ENCODE measurements around the gene CARF.
"Not testable (repeated sequence)": the region's sequence is repeated elsewhere in the genome, so short reads cannot be mapped to it uniquely, and the experiment has no call there.

Gene CARF

DNA sequence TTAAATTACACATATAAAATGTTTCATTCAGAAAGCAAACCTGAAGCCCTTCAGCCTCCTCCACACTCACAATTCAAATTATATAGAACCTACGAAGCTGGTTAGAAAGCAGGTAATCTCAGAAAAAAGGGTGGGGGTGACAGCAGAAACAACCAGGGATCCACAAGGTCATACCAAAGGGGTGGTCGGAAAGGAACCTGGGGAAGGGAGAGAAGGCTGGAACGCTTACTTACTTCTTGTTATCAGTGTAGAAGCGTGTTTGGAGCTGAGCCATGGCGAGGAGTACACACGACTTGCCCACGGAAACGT, 918 bp upstream of the CARF start:
- Histone ChIP-seq H3K4me3 (replicated peaks; ENCODE audit: insufficient read depth, low read length) (peak overlapping the region; percentile 84), H3K27me3 (ENCODE audit: insufficient read depth, poor library complexity, severe bottlenecking) (no peaks in the 10 kb centered on the region), H3K27ac (replicated peaks) (peak overlapping the region; percentile 93)
- no peak for TF ChIP-seq POLR2AphosphoS5 (IDR thresholded peaks at IDR 0.05; ENCODE audit: low read depth)
- TF ChIP-seq, protein P1, sequence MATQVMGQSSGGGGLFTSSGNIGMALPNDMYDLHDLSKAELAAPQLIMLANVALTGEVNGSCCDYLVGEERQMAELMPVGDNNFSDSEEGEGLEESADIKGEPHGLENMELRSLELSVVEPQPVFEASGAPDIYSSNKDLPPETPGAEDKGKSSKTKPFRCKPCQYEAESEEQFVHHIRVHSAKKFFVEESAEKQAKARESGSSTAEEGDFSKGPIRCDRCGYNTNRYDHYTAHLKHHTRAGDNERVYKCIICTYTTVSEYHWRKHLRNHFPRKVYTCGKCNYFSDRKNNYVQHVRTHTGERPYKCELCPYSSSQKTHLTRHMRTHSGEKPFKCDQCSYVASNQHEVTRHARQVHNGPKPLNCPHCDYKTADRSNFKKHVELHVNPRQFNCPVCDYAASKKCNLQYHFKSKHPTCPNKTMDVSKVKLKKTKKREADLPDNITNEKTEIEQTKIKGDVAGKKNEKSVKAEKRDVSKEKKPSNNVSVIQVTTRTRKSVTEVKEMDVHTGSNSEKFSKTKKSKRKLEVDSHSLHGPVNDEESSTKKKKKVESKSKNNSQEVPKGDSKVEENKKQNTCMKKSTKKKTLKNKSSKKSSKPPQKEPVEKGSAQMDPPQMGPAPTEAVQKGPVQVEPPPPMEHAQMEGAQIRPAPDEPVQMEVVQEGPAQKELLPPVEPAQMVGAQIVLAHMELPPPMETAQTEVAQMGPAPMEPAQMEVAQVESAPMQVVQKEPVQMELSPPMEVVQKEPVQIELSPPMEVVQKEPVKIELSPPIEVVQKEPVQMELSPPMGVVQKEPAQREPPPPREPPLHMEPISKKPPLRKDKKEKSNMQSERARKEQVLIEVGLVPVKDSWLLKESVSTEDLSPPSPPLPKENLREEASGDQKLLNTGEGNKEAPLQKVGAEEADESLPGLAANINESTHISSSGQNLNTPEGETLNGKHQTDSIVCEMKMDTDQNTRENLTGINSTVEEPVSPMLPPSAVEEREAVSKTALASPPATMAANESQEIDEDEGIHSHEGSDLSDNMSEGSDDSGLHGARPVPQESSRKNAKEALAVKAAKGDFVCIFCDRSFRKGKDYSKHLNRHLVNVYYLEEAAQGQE (IDR thresholded peaks at IDR 0.05; ENCODE audit: insufficient replicate concordance, low read depth) = no peak
- TF ChIP-seq SPI1 (IDR thresholded peaks at IDR 0.05; ENCODE audit: borderline replicate concordance, low read depth) = no peak
- TF ChIP-seq, protein P2, sequence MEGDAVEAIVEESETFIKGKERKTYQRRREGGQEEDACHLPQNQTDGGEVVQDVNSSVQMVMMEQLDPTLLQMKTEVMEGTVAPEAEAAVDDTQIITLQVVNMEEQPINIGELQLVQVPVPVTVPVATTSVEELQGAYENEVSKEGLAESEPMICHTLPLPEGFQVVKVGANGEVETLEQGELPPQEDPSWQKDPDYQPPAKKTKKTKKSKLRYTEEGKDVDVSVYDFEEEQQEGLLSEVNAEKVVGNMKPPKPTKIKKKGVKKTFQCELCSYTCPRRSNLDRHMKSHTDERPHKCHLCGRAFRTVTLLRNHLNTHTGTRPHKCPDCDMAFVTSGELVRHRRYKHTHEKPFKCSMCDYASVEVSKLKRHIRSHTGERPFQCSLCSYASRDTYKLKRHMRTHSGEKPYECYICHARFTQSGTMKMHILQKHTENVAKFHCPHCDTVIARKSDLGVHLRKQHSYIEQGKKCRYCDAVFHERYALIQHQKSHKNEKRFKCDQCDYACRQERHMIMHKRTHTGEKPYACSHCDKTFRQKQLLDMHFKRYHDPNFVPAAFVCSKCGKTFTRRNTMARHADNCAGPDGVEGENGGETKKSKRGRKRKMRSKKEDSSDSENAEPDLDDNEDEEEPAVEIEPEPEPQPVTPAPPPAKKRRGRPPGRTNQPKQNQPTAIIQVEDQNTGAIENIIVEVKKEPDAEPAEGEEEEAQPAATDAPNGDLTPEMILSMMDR (IDR thresholded peaks at IDR 0.05; ENCODE audit: insufficient read depth, low read length) = no peak
- no peak for TF ChIP-seq GABPA (IDR thresholded peaks at IDR 0.05; ENCODE audit: low read depth)
- DNase-seq (ENCODE audit: low read depth in 1 of 2, low spot score in 1 of 2) = no peak

DNA sequence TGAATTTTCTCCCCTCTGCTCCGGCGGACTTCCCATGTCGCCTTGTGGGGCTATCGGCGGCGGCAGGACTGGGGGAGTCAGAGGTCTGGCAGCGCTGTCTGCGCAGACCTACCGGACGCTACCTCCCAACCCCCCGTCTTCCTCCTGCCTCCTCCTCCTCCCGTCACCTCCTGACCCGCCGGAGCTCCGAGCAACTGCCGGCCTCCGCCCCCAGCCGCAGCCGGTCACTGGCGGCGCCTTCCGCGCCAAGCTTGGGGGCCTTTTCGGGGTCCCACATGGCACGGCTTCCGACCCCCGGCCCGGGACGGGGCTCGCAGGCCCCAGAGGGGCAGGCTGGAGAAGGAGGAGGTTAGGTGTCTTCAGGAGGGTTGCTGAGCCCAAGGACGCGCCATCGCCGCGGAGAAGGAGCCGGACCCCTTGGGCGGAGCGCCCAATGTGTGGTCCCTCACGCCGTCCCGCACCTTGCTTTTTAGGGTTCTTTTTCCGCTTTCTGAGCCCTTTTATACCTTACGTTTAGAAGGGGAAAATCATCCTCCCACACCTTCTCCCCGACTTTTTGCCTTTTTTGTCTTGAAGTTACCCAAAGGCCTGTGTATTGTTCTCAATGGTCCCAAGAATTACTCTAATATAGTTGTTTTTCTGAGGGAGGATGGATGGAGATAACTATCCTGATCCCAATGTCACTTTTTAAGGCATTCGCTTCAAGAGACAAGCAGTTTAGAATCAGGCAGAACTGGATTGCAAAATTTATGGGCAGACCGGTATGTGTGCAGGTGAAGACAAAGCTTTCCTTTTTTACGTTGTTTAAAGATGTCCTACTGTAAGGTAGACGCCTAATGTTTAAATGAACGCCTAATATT, 497 bp downstream of the CARF start:
- DNase-seq (ENCODE audit: low read depth in 1 of 2, low spot score in 1 of 2); H3K27me3 ChIP-seq (ENCODE audit: insufficient read depth, poor library complexity, severe bottlenecking): not testable (repeated sequence)
- Histone ChIP-seq H3K4me3 (replicated peaks; ENCODE audit: insufficient read depth, low read length) (peak overlapping the region; percentile 84), H3K27ac (replicated peaks) (peak overlapping the region; percentile 93)

DNA sequence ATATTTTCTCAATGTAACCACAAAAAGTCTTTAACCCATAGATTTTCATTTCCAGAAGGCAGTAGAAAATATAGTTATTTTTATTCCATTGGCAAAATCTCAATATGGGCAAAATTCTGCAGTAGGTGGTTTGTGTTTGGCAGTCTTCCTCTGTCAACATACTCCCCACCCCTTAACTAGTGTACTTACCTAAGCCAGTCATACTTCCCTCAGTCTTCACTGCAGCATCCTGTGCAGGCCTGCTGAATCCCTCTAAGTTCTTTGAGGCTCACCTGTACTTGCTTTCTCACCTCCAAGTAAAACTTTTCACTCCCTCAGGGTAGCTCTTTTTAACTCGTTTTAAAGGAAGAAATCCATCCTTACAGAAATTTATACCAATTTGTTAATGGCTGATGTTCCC, 6.8 kb downstream of the CARF start:
- no peak for TF ChIP-seq SPI1 (IDR thresholded peaks at IDR 0.05; ENCODE audit: borderline replicate concordance, low read depth)
- no peak overlapping the region for H3K27ac ChIP-seq (replicated peaks)
- H3K27me3 ChIP-seq (ENCODE audit: insufficient read depth, poor library complexity, severe bottlenecking) = no peaks in the 10 kb centered on the region
- no peak overlapping the region for H3K4me3 ChIP-seq (replicated peaks; ENCODE audit: insufficient read depth, low read length)
- no peak for DNase-seq (ENCODE audit: low read depth in 1 of 2, low spot score in 1 of 2)

DNA sequence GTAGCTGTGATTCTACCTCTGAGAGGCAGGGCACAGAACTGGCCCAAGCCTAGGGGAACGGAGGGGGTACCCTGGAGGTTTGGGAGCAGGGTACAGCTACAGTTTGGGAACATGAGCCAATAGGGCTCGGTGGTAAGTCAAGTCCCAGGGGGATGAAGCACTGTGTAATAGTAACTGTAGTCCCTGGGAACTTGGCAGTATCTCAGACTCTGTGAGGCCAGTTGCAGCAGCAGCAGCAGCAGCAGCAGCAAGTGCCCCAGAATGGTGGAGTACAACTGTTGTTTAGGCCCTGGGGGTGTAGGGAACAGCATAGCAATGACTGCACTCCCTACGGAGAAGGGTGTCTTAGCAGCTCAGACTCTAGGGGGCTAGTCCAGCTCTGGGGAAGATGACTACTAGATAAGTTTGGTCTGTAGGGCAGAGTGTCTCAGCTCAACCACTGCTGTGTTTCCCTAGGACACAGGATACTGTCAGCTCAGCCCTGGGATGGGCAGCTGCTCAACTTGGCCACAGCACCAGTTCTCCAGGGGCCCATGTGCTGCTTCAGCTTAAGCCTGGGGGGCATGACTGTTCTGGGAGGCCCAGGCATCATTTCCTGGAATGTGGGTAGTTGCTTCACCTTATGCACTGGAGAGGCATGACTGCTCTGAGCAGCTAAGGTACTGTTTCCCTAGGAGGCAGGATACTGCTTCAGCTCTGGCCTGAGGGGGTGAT, 20.5 kb downstream of the CARF start:
- Histone ChIP-seq H3K4me3 (replicated peaks; ENCODE audit: insufficient read depth, low read length) (no peak overlapping the region), H3K27me3 (ENCODE audit: insufficient read depth, poor library complexity, severe bottlenecking) (no peaks in the 10 kb centered on the region), H3K27ac (replicated peaks) (no peak overlapping the region)
- no peak for DNase-seq (ENCODE audit: low read depth in 1 of 2, low spot score in 1 of 2)
- TF ChIP-seq POLR2AphosphoS5 (IDR thresholded peaks at IDR 0.05; ENCODE audit: low read depth) (no peak), GABPA (IDR thresholded peaks at IDR 0.05; ENCODE audit: low read depth) (no peak), SPI1 (IDR thresholded peaks at IDR 0.05; ENCODE audit: borderline replicate concordance, low read depth) (no peak)
- TF ChIP-seq, protein P2 (IDR thresholded peaks at IDR 0.05; ENCODE audit: insufficient read depth, low read length) = no peak
- TF ChIP-seq, protein P1 (IDR thresholded peaks at IDR 0.05; ENCODE audit: insufficient replicate concordance, low read depth) = no peak
